Measurements from ENCODE around the gene PRKCH. TPM values are rescaled to one million over a fixed set of nuclear protein-coding genes. Genes with fewer than 3 reads are reported as not detected.

The PRKCH gene
- total RNA-seq, 2 experiments from 2014 or later, result 149 to 158 TPM

GRCh38 chr14:61533513-61534255 lies 212.3 kb downstream of the PRKCH start:
- Mint-ChIP-seq H3K27me3 (ENCODE audit: low read depth) (no peaks in the 10 kb centered on the region), H3K4me3 (no peak overlapping the region), H3K9me3 (no peaks in the 10 kb centered on the region), H3K4me1 (ENCODE audit: low read depth) (peaks cover 87% of the 10 kb centered on the region), H3K27ac (peak overlapping the region; percentile 82), H3K36me3 (ENCODE audit: low read depth) (peaks cover 57% of the 10 kb centered on the region)
- intact Hi-C loops (cut with micrococcal nuclease), result no loop called here
- no peak for DNase-seq
- CTCF ChIA-PET, result interaction anchor here (0.7 to 1.5 kb wide), 3 partner anchors 9 to 86 kb away, joined by 3 to 5 read pairs (median 4); no protein-coding TSS in a partner anchor

- Mint-ChIP-seq H3K27ac (peak overlapping the region; percentile 92), H3K9me3 (no peaks in the 10 kb centered on the region), H3K4me3 (no peak overlapping the region), H3K4me1 (ENCODE audit: low read depth) (peaks cover 91% of the 10 kb centered on the region), H3K27me3 (ENCODE audit: low read depth) (no peaks in the 10 kb centered on the region), H3K36me3 (ENCODE audit: low read depth) (peaks cover 57% of the 10 kb centered on the region)
- intact Hi-C loops (cut with micrococcal nuclease), result no loop called here
- CTCF ChIA-PET, result interaction anchor here (1.0 kb wide), 2 partner anchors 10 to 60 kb away, joined by 3 to 4 read pairs; no protein-coding TSS in a partner anchor
- DNase-seq, result no peak
Measured at GRCh38 chr14:61535032-61535431, 213.7 kb downstream of the PRKCH start.

GRCh38 chr14:61535458-61535857 lies 214.1 kb downstream of the PRKCH start:
- H3K36me3 Mint-ChIP-seq (ENCODE audit: low read depth), result peaks cover 55% of the 10 kb centered on the region

GRCh38 chr14:61536661-61537562 lies 215.5 kb downstream of the PRKCH start:
- Mint-ChIP-seq H3K27me3 (ENCODE audit: low read depth) (no peaks in the 10 kb centered on the region), H3K27ac (peak overlapping the region; percentile 92), H3K4me3 (no peak overlapping the region), H3K9me3 (no peaks in the 10 kb centered on the region), H3K36me3 (ENCODE audit: low read depth) (peaks cover 63% of the 10 kb centered on the region), H3K4me1 (ENCODE audit: low read depth) (peaks cover 86% of the 10 kb centered on the region)
- DNase-seq, result no peak
- intact Hi-C loops (cut with micrococcal nuclease), result loop anchor here (1.0 kb wide), 6 partner anchors 12 to 83 kb away; no protein-coding TSS in a partner anchor
- CTCF ChIA-PET, result interaction anchor here (0.5 to 1.6 kb wide), 8 partner anchors 13 to 301 kb away, joined by 3 to 5 read pairs (median 4); no protein-coding TSS in a partner anchor

More at GRCh38 chr14:61535458-61535857, 214.1 kb downstream of the PRKCH start:
- intact Hi-C loops (cut with micrococcal nuclease), result no loop called here
- Mint-ChIP-seq H3K4me3 (no peak overlapping the region), H3K27ac (peak overlapping the region; percentile 92), H3K9me3 (no peaks in the 10 kb centered on the region), H3K27me3 (ENCODE audit: low read depth) (no peaks in the 10 kb centered on the region), H3K4me1 (ENCODE audit: low read depth) (peaks cover 88% of the 10 kb centered on the region)
- CTCF ChIA-PET, result interaction anchor here (1.0 to 1.6 kb wide), 2 partner anchors 16 to 60 kb away, joined by 3 to 5 read pairs; no protein-coding TSS in a partner anchor
- DNase-seq, result no peak

- DNase-seq, result peak; percentile 79
- no peaks in the 10 kb centered on the region for H3K9me3 Mint-ChIP-seq
- no peaks in the 10 kb centered on the region for H3K27me3 Mint-ChIP-seq (ENCODE audit: low read depth)
- intact Hi-C loops (cut with micrococcal nuclease), result loop anchor here (1.0 kb wide), 6 partner anchors 13 to 82 kb away; no protein-coding TSS in a partner anchor
- CTCF ChIA-PET, result interaction anchor here (0.5 to 1.3 kb wide), 7 partner anchors 9 to 300 kb away, joined by 3 to 5 read pairs (median 3); no protein-coding TSS in a partner anchor
- peak overlapping the region; percentile 92 for H3K27ac Mint-ChIP-seq
- peaks cover 84% of the 10 kb centered on the region for H3K4me1 Mint-ChIP-seq (ENCODE audit: low read depth)
- H3K36me3 Mint-ChIP-seq (ENCODE audit: low read depth), result peaks cover 62% of the 10 kb centered on the region
- H3K4me3 Mint-ChIP-seq, result no peak overlapping the region
Measured at GRCh38 chr14:61537563-61538463, 216.4 kb downstream of the PRKCH start.

- DNase-seq, result no peak
- Mint-ChIP-seq H3K4me3 (no peak overlapping the region), H3K27me3 (ENCODE audit: low read depth) (no peaks in the 10 kb centered on the region), H3K27ac (peak overlapping the region; percentile 92), H3K4me1 (ENCODE audit: low read depth) (peaks cover 80% of the 10 kb centered on the region), H3K36me3 (ENCODE audit: low read depth) (peaks cover 59% of the 10 kb centered on the region), H3K9me3 (no peaks in the 10 kb centered on the region)
- CTCF ChIA-PET, result interaction anchor here (1.0 to 1.3 kb wide), 2 partner anchors 8 to 299 kb away, joined by 4 to 5 read pairs; no protein-coding TSS in a partner anchor
- intact Hi-C loops (cut with micrococcal nuclease), result no loop called here
Measured at GRCh38 chr14:61538464-61539022, 217.2 kb downstream of the PRKCH start.

- Mint-ChIP-seq H3K27me3 (ENCODE audit: low read depth) (no peaks in the 10 kb centered on the region), H3K36me3 (ENCODE audit: low read depth) (peaks cover 50% of the 10 kb centered on the region), H3K4me1 (ENCODE audit: low read depth) (peaks cover 70% of the 10 kb centered on the region), H3K27ac (peak overlapping the region; percentile 26), H3K4me3 (no peak overlapping the region), H3K9me3 (no peaks in the 10 kb centered on the region)
- DNase-seq, result no peak
- intact Hi-C loops (cut with micrococcal nuclease), result no loop called here
- CTCF ChIA-PET, result interaction anchor here (0.6 kb wide), 1 partner anchor 186 kb away, joined by 3 read pairs; no protein-coding TSS in a partner anchor
Measured at GRCh38 chr14:61539631-61540030, 218.3 kb downstream of the PRKCH start.

GRCh38 chr14:61540931-61541330 lies 219.6 kb downstream of the PRKCH start:
- Mint-ChIP-seq H3K9me3 (no peaks in the 10 kb centered on the region), H3K27me3 (ENCODE audit: low read depth) (no peaks in the 10 kb centered on the region), H3K4me1 (ENCODE audit: low read depth) (peaks cover 66% of the 10 kb centered on the region), H3K27ac (peak overlapping the region; percentile 20), H3K4me3 (no peak overlapping the region), H3K36me3 (ENCODE audit: low read depth) (peaks cover 51% of the 10 kb centered on the region)
- intact Hi-C loops (cut with micrococcal nuclease), result no loop called here
- CTCF ChIA-PET, result no interaction called here
- no peak for DNase-seq

GRCh38 chr14:61542848-61543790 lies 221.7 kb downstream of the PRKCH start:
- intact Hi-C loops (cut with micrococcal nuclease), result no loop called here
- H3K27ac Mint-ChIP-seq, result peak overlapping the region; percentile 37

GRCh38 chr14:61543946-61544345 lies 222.6 kb downstream of the PRKCH start:
- no peak overlapping the region for H3K4me3 Mint-ChIP-seq
- peak overlapping the region; percentile 35 for H3K27ac Mint-ChIP-seq
- intact Hi-C loops (cut with micrococcal nuclease), result no loop called here
- peaks cover 53% of the 10 kb centered on the region for H3K4me1 Mint-ChIP-seq (ENCODE audit: low read depth)
- no peaks in the 10 kb centered on the region for H3K9me3 Mint-ChIP-seq
- peaks cover 57% of the 10 kb centered on the region for H3K36me3 Mint-ChIP-seq (ENCODE audit: low read depth)
- CTCF ChIA-PET, result no interaction called here
- H3K27me3 Mint-ChIP-seq (ENCODE audit: low read depth), result no peaks in the 10 kb centered on the region
- no peak for DNase-seq

More at GRCh38 chr14:61542848-61543790, 221.7 kb downstream of the PRKCH start:
- Mint-ChIP-seq H3K36me3 (ENCODE audit: low read depth) (peaks cover 55% of the 10 kb centered on the region), H3K9me3 (no peaks in the 10 kb centered on the region), H3K4me1 (ENCODE audit: low read depth) (peaks cover 59% of the 10 kb centered on the region), H3K4me3 (no peak overlapping the region), H3K27me3 (ENCODE audit: low read depth) (no peaks in the 10 kb centered on the region)
- no peak for DNase-seq
- CTCF ChIA-PET, result no interaction called here

Data from activated naive CD4-positive, alpha-beta T cell treated with anti-CD3 and anti-CD28 coated beads for 36 hours (primary cell).